Osteoblast (primary cell): ENCODE measurements around the gene EGLN3. TPM values are rescaled to one million over a fixed set of nuclear protein-coding genes. Genes with fewer than 3 reads are reported as not detected.

Experiments
- DNase-seq: peaks from one replicate; pipeline ENCODE4 v3.0.0; 2011; ENCODE audit warnings: low spot score, mixed read lengths; ENCODE audit not compliant: insufficient read length; ENCODE audit errors: missing footprints
- H2AFZ ChIP-seq: 2 replicates; pipeline ENCODE4 v1.6.0; 2011; ENCODE audit warnings: mild to moderate bottlenecking, low read length
- H3K27ac ChIP-seq: 2 replicates; pipeline ENCODE4 v1.5.1; 2011; ENCODE audit warnings: mild to moderate bottlenecking, low read depth, low read length, moderate library complexity
- H3K27me3 ChIP-seq: 2 replicates; pipeline ENCODE4 v1.6.0; 2012; ENCODE audit warnings: mild to moderate bottlenecking, control low read depth, inconsistent platforms, low read length, moderate library complexity; ENCODE audit not compliant: insufficient read depth
- H3K36me3 ChIP-seq: 2 replicates; pipeline ENCODE4 v1.5.1; 2011; ENCODE audit warnings: mild to moderate bottlenecking, low read length, control low read depth, moderate library complexity; ENCODE audit not compliant: insufficient read depth
- H3K4me1 ChIP-seq: 2 replicates; pipeline ENCODE4 v1.5.1; 2011; ENCODE audit warnings: mild to moderate bottlenecking, low read length, control low read depth, moderate library complexity; ENCODE audit not compliant: insufficient read depth
- H3K4me2 ChIP-seq: 2 replicates; pipeline ENCODE4 v1.6.0; 2011; ENCODE audit warnings: mild to moderate bottlenecking, low read length; ENCODE audit not compliant: insufficient read depth
- H3K4me3 ChIP-seq: fragments of 200-600 bp; sonication (generic); 3 replicates; pipeline ENCODE4 v1.5.1; 2012; ENCODE audit warnings: mild to moderate bottlenecking, low read length, inconsistent platforms; ENCODE audit not compliant: insufficient read depth
- H3K79me2 ChIP-seq: 2 replicates; pipeline ENCODE4 v1.6.0; 2012; ENCODE audit warnings: mild to moderate bottlenecking, low read length, control low read depth, inconsistent platforms; ENCODE audit not compliant: insufficient read depth
- H3K9me3 ChIP-seq: 2 replicates; pipeline ENCODE4 v1.5.1; 2011; ENCODE audit warnings: low read depth, low read length, control low read depth
- H4K20me1 ChIP-seq: 2 replicates; pipeline ENCODE4 v1.6.0; 2012; ENCODE audit warnings: mild to moderate bottlenecking, low read length, control low read depth; ENCODE audit not compliant: insufficient read depth
- total RNA-seq: library from RNA; depleted of rRNA; stranded (reverse); fragments of >200 nt; gene quantifications from 2 replicates; pipeline ENCODE4 v1.2.3, GENCODE V29; 2012
- TF ChIP-seq, protein P1 (sequence below): IDR thresholded peaks from 2 replicates; pipeline ENCODE4 v1.5.1; 2011; ENCODE audit warnings: mild to moderate bottlenecking, low read depth, low read length, moderate library complexity; ENCODE audit errors: extremely low read depth

Gene EGLN3
- total RNA-seq, 1 donor: under 0.01 TPM

DNA sequence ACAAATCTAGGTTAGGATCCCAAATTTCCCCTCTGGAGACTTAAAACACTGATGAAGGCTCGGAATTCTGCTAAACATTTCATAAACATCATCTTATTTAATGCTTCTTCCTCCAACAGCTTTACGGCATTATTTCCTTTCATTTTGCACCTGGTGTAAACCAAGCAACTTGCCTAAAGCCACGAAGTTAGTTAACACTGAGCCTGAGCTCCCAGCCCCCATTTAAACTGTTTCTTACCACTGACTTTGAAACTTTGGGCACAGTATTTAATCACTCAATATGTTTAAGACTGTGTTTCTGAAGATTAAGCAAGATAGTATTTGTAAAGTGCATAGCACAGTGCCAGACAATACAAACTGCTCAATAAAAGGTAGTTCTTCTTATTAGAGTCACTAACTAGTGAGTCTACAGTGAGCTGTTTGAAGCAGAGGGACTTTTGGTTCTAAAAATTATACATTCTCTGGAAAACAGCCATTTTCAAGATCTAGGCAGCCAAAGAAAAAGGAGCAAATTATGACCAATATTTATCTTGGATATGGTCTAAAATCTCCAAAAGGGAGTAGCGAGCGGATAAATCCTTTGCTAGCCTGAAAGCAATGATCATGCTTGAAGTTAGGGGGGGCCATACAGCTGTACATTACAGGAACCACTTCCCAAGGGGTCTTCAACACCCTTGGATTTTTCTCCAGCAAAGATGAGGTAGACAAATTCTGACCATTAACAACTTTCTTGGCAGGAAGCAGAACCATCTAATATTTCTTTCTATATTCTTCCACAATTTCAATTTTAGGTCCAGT lies 4.0 kb downstream of the EGLN3 start:
- DNase-seq: no peak
- no peaks in the 10 kb centered on the region for H3K36me3 ChIP-seq
- no peak overlapping the region for H2AFZ ChIP-seq
- H3K27me3 ChIP-seq: peaks cover 23% of the 10 kb centered on the region
- no peaks in the 10 kb centered on the region for H3K9me3 ChIP-seq
- H3K27ac ChIP-seq: no peak overlapping the region
- no peak overlapping the region for H3K4me2 ChIP-seq
- no peaks in the 10 kb centered on the region for H3K4me1 ChIP-seq
- no peak overlapping the region for H3K4me3 ChIP-seq
- TF ChIP-seq, protein P1, sequence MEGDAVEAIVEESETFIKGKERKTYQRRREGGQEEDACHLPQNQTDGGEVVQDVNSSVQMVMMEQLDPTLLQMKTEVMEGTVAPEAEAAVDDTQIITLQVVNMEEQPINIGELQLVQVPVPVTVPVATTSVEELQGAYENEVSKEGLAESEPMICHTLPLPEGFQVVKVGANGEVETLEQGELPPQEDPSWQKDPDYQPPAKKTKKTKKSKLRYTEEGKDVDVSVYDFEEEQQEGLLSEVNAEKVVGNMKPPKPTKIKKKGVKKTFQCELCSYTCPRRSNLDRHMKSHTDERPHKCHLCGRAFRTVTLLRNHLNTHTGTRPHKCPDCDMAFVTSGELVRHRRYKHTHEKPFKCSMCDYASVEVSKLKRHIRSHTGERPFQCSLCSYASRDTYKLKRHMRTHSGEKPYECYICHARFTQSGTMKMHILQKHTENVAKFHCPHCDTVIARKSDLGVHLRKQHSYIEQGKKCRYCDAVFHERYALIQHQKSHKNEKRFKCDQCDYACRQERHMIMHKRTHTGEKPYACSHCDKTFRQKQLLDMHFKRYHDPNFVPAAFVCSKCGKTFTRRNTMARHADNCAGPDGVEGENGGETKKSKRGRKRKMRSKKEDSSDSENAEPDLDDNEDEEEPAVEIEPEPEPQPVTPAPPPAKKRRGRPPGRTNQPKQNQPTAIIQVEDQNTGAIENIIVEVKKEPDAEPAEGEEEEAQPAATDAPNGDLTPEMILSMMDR: no peak
- no peaks in the 10 kb centered on the region for H3K79me2 ChIP-seq
- H4K20me1 ChIP-seq: no peaks in the 10 kb centered on the region

DNA sequence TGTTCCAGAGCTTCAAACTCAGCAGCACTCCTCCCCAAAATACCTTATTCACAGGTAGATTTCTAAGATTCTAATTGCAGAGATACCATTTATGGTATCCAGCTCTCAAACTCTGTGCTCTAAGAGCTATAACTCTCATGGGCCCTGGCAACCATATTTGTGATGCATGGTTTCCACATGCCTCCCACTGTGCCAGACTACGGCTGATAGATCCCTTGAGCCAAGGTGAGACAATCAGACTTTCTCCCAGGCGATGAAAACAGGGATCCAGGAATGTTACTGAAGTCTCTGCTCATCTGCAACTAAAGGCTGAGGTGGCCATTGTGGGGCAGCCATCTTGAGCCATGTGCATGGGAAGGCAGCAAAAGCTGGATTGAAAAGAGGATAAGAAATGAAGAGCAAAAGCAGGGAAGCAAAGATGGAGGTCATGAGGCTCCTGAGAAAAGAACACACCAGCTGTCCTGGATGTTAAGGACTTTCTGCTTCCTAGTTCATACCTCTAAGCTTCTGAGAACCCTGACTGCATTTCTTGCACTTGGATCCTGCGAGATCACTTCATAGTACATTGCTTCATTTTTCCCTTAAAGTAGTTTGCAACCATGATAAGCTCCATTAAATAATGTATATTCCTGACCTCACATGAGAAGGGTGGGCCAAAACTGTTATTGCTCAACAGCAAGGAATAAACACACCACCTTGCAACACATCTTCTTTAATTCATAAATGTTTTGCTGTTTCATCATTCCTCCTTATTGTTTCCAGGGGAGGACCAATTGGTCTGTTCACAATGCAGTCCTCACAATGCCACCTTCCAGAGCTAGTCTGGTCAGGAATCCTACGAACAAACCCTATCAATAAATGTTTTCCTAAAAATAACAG lies 5.4 kb downstream of the EGLN3 start:
- H3K4me3 ChIP-seq: no peak overlapping the region
- TF ChIP-seq, protein P1: no peak
- H3K9me3 ChIP-seq: no peaks in the 10 kb centered on the region
- no peaks in the 10 kb centered on the region for H3K36me3 ChIP-seq
- no peak for DNase-seq
- no peaks in the 10 kb centered on the region for H3K79me2 ChIP-seq
- peaks cover 18% of the 10 kb centered on the region for H3K27me3 ChIP-seq
- no peak overlapping the region for H2AFZ ChIP-seq
- H3K4me2 ChIP-seq: no peak overlapping the region
- H4K20me1 ChIP-seq: no peaks in the 10 kb centered on the region
- no peak overlapping the region for H3K27ac ChIP-seq
- H3K4me1 ChIP-seq: no peaks in the 10 kb centered on the region

DNA sequence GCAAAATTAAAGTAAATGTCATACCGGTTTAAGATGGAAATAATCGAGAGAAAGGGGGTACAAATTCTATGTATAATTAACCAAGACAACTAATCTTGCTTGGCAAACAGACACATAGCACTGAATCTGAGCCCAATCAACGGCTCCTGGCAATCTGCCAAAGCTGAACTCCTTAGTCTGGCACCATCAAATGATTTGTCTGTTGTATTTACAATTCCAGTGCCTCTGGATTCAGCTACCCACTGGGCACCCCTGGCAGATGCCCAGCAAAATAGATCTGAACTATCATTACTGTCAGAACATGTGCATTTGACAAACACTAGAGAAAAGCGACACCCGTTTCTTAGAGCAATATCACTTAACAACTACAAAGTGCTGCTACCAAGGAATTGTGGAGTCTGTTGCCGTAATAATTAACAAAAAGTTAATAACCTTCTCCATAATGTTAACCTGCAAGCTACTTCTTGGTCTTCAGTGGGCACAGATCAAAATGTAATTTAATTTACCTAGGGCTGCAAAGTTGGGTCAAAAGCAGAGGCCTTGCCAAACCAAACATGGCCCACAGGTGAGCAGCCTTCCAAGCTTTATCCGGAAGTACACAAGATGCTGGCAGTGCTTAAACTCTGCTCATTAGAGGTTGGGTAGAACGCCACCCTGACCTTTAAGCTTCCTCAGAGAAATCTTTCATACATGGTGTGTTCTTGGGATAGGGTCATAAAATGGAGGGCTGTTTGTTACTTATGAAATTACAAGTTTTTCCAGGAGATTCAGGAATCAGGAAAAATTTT lies 7.6 kb downstream of the EGLN3 start:
- Histone ChIP-seq H3K9me3 (no peaks in the 10 kb centered on the region), H2AFZ (no peak overlapping the region), H3K4me1 (no peaks in the 10 kb centered on the region), H4K20me1 (no peaks in the 10 kb centered on the region), H3K36me3 (no peaks in the 10 kb centered on the region), H3K27ac (no peak overlapping the region), H3K4me2 (no peak overlapping the region), H3K79me2 (no peaks in the 10 kb centered on the region), H3K27me3 (no peaks in the 10 kb centered on the region), H3K4me3 (no peak overlapping the region)
- TF ChIP-seq, protein P1: no peak
- DNase-seq: no peak
